GM21528 (cell line): ENCODE data around the gene ERG.

Experiments used
- ATAC-seq: cut with Tn5 transposase; IDR thresholded peaks from one replicate; pipeline ENCODE4 v1.9.1; 2021; ENCODE audit warnings: mild to moderate bottlenecking, moderate library complexity; ENCODE audit not compliant: unreplicated experiment, low FRiP score

ERG gene

DNA sequence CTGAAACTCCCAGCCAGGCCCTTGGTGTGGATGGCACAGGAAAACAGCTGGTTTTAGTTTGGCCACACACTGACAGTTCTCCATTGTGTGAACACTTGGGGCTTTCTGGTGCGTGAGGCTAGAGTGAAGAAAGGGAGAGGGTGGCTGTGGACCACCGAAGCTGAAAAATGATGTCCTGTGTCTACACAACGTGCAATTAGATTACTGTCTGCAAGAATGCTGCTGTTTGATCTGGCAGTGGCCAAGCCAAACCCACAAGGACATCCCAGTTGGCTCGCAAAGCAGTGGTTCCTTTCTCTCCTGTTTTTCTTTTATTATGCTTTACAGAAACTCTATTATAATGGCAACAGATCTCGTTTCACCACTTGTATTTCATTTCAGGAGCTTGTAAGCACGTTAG, 58.9 kb downstream of the ERG start:
- no peak for ATAC-seq

DNA sequence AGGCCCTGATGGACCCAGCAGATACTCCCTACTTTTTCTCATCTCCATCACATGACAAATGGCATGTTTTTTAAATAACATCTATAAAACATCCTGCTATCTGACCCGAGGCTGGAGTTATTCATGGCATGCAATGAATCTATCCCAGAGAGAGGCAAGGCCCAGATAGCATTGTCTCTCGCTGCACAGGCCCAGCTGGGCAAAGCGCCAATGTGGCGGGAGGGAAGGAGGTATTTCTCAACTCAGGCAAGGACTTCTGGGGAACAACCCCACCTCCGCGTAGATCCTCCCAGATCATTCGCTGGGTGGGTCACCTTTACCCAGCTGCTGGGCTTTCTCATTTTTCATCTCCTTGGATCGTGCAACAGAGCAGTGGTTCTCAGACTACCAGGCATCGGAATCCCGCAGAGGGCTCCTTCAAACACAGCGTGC, 59.8 kb downstream of the ERG start:
- ATAC-seq = no peak

DNA sequence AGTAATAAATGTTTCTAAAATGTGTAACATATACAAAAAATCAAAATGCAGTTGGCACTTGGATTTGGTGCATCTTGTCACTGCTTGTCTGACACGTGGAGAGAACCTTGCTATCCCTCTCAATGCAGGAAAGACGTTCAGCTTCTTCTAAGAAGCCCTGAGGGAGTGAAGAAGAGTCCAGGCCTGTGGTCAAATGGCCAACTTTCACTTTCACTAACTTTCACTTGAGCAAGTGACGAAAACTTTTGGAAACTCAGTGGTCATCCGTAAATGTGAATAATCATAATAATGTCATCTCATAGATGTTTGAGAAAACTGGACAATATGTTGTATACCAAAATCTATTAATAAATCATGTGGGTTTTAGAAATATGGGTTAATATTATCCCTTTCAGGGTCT, 61.9 kb downstream of the ERG start:
- ATAC-seq = no peak

DNA sequence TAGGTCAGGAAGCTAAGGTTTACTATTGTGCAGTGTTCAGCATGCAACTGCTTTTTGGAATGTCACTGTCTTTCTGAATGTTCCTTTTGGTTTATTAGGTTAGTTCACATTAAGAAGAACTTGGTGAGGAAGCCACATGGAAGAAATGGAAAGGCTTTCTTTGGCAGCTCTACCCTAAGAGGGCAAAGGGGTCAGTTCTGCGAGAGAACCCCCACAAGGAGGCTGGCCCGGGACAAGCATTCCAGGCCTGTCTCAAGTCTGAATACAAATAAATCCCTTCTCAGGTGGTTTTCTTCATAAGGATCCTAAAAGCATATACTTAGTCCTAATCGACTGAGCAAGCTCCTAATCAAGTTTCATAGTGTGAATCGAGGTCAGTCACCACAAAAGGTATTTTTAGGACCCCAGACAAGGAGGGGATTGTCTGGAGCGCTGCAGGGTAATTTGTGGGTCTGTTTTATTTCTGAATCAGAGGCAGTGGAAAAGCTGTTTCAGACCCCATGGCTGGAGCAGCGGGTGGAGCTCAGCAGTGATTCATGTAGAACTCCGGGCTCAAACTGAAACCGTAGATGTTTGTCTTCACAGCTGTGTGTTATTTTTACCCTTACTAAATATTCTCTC, 63.3 kb downstream of the ERG start:
- no peak for ATAC-seq

DNA sequence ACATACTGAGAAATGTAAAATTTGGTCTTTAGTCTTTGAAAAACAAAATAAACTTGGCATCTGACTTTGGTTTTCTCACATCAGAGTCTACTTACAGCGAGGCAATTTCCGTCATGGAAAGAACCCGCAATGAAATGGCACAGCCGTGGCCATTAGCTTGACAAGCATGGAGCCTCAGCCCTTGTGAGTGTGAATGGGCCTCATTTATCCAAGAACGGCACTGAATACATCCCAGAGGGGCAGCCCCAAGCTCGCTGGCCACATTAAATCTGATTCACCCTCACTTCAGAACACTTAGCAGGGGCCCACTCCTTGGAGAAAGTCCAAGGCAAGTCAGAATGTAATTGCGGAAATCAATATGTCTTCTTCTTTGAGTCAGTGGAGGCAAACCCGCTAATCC, 64.8 kb downstream of the ERG start:
- ATAC-seq = no peak

DNA sequence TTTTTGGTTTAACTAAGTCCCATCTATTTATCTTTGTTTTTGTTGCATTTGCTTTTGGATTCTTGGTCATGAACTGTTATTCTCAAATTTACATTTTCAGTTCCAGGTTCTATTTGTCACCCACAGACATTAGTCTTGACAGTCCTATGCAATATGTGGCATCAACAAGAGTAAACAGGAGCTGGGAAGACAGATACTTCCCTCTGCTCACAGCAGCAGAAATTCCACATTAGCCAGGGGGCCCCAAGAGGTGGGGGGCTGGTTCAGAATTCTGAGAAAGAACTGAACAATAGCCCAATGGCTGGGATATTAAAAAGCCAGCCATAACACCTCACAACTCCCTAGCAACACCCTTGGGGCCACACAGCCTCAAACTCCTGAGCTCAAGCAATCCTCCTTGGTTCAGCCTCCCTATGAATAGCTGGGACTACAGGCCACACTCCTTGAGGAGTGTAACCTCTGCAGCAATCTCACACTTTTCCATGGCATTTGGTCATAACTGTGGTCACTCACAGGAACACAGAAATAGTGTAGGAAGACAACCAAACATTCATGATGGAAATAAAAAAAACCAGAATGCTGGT, 67.8 kb downstream of the ERG start:
- no peak for ATAC-seq

DNA sequence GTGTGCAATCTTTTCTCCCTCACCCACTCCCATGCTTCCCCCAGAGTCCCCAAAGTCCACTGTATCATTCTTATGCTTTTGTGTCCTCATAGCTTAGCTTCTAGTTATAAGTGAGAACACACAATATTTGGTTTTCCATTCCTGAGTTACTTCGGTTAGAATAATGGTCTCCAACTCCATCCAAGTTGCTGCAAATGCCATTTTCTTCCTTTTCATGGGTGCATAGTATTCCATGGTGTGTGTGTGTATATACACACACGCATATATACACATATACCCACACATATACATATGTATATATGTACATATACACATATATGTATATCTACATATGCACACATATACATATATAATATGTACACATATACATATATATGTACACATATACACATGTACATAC, 69.3 kb downstream of the ERG start:
- no peak for ATAC-seq

DNA sequence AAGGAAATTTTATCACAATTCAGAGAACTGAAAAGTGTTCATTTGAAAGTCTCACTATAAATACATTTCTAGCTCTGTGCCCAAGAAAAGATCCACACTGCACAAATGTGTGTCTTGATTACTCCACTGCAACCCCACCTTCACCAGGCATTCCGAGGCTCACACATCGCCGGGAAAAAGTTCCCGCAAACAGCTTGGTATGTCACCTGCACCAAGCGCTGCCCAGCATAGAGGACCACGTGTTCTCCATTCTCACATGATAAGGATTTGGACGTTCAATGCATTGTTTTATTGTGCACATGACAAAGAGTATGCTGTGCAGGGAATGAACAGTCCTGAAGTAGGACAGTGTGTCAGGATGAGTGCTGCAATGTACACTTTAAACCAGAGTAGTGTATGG, 70.1 kb downstream of the ERG start:
- ATAC-seq = no peak

DNA sequence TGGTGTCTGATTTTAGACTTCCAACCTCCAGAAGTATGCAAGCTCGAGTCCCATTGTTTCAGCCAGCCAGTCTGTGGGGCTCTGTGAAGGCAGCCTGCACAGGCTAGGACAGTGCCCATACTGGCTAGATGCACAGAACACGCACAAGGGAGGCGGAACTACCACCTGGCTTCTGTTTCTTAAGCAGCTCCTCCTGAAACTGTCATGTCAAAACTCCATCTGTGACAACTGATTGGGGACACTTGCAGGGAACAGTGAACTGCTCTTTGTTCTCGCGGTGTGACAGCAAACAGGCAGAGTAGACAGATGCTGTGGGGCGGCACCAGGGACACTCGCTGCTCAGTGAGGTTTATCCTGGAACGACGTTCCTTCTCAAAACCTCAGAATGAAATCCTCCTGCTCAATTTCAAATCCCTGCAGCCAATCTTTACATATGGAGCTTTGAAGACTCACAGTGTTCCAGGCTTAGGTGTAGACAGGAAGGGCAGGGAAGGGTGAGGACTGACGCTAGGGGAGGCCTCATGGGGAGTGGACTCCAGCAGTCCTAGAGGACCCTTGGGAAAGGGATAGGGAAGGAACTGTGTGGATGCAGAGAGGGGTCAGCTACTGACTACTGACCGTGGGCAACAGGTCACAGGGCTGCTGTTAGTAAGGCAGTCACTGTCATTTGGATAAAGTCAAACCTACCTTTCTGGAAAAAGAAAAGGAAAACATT, 73.8 kb downstream of the ERG start:
- no peak for ATAC-seq

DNA sequence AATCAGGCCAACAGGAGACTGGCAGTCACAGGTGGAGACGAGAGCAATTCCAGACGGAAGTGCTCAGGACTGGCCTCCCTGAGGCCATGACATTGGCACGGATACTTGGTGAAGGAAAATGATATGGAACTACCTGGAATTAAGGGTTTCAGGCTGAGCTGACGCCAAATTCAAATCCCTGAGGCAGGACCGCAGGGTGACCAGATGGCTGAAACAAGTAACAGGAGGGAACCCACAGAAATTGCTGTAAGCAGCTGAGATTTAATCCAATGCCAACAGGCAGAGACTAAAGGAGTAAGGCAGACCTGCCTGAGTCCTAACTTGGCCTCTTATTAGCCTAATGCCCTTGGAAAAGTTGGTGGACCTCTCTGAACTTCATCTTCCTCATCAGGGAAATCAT, 76.2 kb downstream of the ERG start:
- ATAC-seq = no peak

DNA sequence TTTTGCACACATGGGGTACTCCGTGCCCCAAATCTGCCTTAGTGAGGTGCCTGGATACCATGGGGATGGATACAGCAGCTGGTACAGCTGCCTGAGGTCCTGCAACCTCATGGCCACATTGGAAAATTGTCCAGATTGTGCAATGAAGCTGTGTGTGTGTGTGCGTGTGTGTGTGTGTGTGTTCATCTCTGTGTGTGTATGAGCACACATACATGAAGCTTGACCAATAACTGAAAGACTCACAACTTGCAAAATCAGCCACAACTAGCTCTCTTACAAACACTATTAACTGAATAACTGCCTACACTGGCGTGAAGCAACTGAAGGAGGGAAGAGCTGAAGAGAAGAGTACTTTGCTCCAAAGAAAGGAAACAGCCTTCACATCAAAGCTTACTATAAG, 78.1 kb downstream of the ERG start:
- ATAC-seq = no peak

DNA sequence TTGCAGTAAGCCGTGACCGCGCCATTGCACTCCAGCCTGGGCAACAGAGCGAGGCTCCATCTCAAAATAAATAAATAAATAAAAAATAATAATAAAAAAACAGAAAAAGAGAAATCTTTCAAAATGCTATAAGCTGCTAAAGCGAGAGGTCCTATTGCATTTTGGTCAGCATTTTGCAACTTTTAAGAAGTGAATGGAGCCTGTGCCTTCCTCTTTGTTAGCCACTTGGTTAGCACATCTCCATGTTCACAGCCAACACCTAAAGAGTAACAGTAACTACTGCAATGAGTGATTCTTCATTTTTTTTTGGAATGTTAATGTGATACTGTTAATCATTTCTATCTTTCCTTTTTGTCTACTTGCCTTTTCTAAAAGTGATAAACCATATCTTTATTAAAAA, 80.6 kb downstream of the ERG start:
- no peak for ATAC-seq

DNA sequence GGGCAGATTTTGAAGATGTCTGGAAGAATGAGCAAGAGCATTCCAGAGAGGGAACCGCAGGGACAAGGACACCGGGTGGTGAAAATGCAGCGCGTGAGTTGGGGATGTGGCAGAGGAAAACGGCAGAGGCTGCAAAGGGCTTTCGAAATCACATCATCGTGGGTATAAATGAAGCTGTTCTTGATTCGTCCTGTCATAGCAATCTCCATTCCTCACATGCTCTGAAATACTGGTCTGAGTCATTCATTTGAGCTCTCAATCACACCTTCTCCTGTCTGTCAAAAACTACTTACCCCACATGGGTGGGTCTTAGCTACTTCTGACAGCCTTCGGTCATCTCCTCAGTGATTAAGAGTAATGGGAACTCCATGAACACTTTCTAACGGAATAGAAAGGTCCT, 81.5 kb downstream of the ERG start:
- no peak for ATAC-seq

DNA sequence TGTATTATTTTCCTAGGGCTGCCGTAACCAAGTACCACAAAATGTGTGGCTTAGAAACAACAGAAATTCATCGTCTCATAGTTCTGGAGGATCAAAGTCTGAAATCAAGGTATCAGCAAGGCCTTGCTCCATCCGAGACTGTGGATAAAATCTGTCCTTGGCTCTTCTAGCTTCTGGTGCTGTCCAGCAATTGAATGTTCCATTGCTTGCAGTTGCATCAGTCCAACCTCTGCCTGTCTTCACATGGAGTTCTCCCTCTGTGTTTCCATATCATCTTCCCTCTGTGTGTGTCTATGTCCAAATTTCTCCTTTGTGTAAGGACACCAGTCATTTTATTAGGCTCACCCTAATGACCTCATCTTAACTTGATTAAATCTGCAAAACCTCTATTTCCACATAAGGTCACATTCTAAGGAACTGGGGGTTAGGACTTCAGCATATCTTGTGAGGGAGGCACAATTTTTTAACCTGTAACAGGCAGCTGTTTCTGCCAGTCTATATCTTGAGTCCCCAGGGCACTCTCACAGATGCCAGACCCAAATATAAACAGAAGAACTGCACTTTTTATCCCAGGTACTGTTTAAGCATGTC, 84.2 kb downstream of the ERG start:
- no peak for ATAC-seq

DNA sequence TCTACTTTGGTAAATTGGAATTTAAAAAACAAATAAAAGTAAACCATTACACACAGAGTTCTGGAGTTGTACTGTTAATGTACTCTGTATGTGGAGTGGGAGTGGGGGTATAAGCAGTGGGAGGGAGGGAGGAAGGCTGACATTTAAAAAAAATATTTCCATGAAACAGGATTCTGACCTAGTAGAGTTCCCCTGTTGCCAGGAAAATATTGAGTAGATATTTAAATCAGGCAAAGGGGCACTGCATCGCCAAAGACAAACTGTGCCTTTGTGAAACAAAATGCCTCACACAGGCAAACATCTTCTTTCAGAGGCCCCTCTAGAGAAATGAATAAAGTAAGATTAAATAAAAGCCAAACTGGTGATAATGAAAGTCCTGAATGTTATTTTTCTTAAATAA, 87.8 kb downstream of the ERG start:
- ATAC-seq = no peak

DNA sequence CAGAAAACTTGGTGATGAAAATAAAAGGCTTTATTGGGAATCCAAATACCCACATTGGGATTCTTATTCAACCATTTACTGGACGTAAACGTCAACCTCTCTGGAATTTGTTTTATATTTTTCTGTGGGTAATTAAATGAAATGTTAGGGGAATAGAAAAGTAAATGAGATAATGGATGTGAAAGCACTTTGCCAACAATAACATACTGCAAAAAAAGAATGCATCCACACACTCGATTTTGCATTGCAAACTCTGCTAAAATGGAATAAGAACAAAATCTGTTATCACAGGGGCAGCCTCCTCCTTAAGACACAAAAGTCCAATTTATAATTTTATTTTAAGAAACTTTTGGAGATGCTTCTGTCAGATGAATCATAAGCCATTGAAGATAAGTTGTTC, 88.4 kb downstream of the ERG start:
- ATAC-seq = no peak

DNA sequence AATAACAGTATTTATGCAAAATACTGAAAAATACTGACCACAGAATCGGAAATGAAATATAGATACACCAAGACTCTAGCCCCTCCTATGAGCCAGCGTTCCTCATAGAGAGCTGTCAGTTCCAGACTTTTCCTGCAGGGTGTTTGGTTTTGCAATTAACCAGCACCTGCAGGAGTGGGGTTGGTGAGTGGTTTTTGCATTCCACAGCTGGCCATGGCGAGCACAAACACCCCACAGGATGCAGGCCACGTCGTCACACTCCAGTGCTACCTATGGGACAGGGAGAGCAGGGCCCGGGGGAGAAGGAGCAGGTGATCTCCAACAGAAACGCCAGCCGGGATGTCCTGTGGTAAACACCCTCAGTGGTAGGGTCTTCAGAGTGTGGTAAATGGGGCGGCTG, 94.1 kb downstream of the ERG start:
- ATAC-seq = no peak

DNA sequence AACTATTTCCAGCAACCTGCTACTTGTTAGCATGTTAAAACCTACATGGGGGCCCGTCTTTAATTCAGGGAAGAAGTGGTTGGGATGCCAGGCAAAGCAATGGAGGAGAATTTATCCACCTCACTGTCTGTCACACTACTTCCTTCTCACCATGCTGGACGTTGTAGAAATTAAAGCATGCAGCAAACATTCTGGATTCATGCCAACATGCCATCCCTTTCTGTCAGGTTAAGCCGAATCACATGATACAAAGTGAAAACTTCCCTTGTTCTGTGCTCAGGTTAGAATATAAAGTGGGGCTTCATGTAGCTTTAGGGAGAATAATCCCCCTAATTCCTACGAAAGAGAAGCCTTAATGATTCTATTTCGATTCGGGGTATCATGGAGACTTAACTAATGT, 95.5 kb downstream of the ERG start:
- no peak for ATAC-seq

DNA sequence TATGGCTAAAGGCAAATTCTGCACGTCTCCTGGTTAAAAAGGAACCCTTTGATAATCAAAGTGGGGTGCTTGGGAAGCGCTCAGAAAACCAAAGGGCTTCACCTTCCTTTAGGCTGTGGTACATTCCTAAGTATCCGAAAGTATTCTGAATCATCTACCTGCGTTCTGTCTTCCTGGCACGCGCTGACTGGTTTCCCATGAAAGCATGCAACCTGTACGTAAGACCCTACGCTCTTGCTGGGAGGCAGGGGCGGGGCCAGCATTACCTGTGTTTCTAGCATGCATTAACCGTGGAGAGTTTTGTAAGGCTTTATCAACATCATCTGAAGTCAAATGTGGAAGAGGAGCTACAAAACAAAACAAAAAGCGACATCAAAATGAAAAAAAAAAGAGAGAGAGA, 96.0 kb downstream of the ERG start:
- ATAC-seq = no peak

DNA sequence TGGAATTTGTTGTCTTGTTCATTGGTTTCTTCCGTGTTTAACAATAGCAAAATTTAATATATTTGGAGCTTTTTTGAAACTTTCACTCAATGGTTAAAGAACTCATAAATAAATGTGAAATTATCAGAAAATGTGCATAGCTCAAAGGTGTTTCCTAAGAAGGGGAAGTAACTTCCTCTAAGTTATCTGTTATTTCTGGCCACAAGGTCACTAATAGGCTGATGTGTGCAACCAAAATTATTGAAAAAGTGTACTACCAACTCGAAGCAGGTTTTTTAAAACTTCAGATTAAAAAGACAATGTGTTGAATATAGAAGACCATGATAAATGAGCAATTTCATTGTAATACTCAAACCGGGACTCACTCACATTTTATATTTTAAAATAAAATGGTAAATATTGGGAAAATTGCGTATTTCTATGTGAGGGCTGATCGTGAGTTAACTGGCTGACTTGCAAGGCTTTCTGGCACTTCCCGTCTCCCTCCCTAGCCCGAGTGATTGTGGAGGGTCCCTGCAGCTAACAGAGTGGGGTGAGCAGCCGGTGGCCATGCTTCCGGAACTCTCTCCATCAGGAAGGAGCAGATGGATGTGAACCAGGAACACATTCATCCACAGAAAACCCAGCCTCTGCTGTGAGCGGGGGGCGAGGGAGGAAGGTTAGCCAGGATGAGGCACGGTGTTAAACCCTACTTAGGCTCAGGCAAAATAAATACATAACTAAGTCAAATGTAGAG, 96.9 kb downstream of the ERG start:
- no peak for ATAC-seq

DNA sequence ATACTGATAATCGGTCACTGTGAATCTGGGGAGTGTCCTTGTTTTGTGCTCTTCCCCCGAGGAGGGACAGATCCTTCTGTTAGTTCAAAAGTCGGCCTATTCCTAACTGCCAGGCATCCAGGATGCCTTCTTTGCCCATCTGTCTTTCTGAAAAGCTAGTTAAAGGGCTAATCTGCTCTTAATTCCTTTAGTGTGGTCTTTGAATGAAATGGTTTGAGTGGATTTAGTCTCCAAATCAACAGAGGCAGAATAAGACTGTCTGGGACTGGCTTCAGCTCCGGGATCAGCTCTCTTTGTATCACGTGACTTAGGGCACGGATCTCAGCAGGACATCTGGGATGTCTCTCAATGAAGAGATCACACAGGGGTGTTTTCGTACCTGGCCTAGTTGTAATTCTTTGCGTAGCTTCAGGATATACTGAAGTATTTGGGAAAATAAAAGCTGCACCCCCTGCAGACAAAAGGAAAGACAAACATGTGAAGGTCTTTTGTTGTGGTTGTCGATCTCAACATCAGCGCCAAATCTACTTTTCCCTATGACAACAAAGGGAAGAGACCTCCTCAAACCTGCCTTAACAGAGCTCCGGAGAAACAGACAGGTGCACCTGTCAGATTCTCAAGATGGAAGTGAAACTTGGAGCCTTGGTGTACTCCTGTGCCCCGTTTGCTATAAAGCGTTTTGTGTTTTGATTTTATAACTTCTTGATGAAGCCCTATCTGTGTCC, 97.9 kb downstream of the ERG start:
- ATAC-seq = no peak
